A673 (cell line): ENCODE results near the gene SLC18B1. TPM values are rescaled to one million over a fixed set of nuclear protein-coding genes. Genes with fewer than 3 reads are reported as not detected.
"Not testable (repeated sequence)": the region's sequence is repeated elsewhere in the genome, so short reads cannot be mapped to it uniquely, and the experiment has no call there.

Experiments
- BruUV-seq: library from RNA; stranded (reverse); fragments of 400-500 nt; replicated peaks from 2 replicates; lab custom pipeline; 2021; lab: Mats Ljungman, UMichigan
- CTCF ChIA-PET: fragments of 300-600 bp; sonication (Branson Sonifier 250); formaldehyde crosslinking; loops from one replicate; lab custom pipeline; 2022; ENCODE audit warnings: antibody characterized with exemption; lab: Charles Lee
- POLR2A ChIA-PET: fragments of 300-600 bp; sonication (Branson Sonifier 250); formaldehyde crosslinking; loops from one replicate; lab custom pipeline; 2022; ENCODE audit warnings: antibody characterized with exemption; ENCODE audit not compliant: low non-redundant PET; lab: Charles Lee
- DNase-seq: peaks from one replicate; pipeline ENCODE4 v3.0.0-alpha.2; 2015; ENCODE audit warnings: low spot score
- H3K27ac ChIP-seq: fragments of 200-600 bp; sonication (generic); 2 replicates; pipeline ENCODE4 v1.5.1; 2016; ENCODE audit warnings: mixed run types, low read depth, mild to moderate bottlenecking, mixed read lengths, antibody characterized with exemption, low read length; ENCODE audit not compliant: poor library complexity, severe bottlenecking
- H3K27me3 ChIP-seq: fragments of 200-600 bp; sonication (generic); replicated peaks from 2 replicates; pipeline ENCODE4 v1.6.1; 2017; ENCODE audit warnings: mixed run types, low read depth, mild to moderate bottlenecking, mixed read lengths, antibody characterized with exemption, low read length; ENCODE audit not compliant: insufficient read depth, poor library complexity
- H3K36me3 ChIP-seq: fragments of 200-600 bp; sonication (generic); 2 replicates; pipeline ENCODE4 v1.6.1; 2016; ENCODE audit warnings: mixed run types, mild to moderate bottlenecking, mixed read lengths, antibody characterized with exemption, low read length; ENCODE audit not compliant: insufficient read depth, poor library complexity, severe bottlenecking
- H3K4me1 ChIP-seq: fragments of 200-600 bp; sonication (generic); 2 replicates; pipeline ENCODE4 v1.6.1; 2017; ENCODE audit warnings: mixed run types, mild to moderate bottlenecking, mixed read lengths, antibody characterized with exemption, low read length; ENCODE audit not compliant: insufficient read depth, poor library complexity, severe bottlenecking
- H3K4me3 ChIP-seq: fragments of 200-600 bp; sonication (generic); 2 replicates; pipeline ENCODE4 v1.5.1; 2016; ENCODE audit warnings: low read depth, mixed run types, mild to moderate bottlenecking, mixed read lengths, low read length; ENCODE audit not compliant: poor library complexity, severe bottlenecking
- H3K9me3 ChIP-seq: fragments of 200-600 bp; sonication (generic); 2 replicates; pipeline ENCODE4 v1.6.1; 2016; ENCODE audit warnings: mixed run types, low read depth, mild to moderate bottlenecking, mixed read lengths, antibody characterized with exemption, low read length; ENCODE audit not compliant: poor library complexity, severe bottlenecking
- CTCF ChIP-seq: fragments of 300-800, 200-600 bp; sonication (generic); conservative IDR thresholded peaks from 2 replicates; pipeline ENCODE4 v1.5.1; 2017; ENCODE audit warnings: low read depth, mild to moderate bottlenecking, antibody characterized with exemption, low read length, moderate library complexity, mixed read lengths
- EZH2 ChIP-seq: fragments of 200-600 bp; sonication (generic); IDR thresholded peaks from 2 replicates; pipeline ENCODE4 v1.6.1; 2017; ENCODE audit warnings: borderline replicate concordance, low read depth, mild to moderate bottlenecking, mixed read lengths, antibody characterized with exemption, low read length; ENCODE audit not compliant: poor library complexity, severe bottlenecking
- intact Hi-C: fragments of 100-400 bp; cut with micrococcal nuclease; formaldehyde crosslinking; loops from one replicate; pipeline ENCODE4 v1.10.0; 2022; ENCODE audit not compliant: unreplicated experiment
- total RNA-seq: library from RNA; stranded (reverse); gene quantifications from 2 replicates; pipeline ENCODE4 v1.2.3, GENCODE V29; 2021

SLC18B1 gene
- total RNA-seq, 1 experiment from 2014 or later, result 25.2 TPM

DNA sequence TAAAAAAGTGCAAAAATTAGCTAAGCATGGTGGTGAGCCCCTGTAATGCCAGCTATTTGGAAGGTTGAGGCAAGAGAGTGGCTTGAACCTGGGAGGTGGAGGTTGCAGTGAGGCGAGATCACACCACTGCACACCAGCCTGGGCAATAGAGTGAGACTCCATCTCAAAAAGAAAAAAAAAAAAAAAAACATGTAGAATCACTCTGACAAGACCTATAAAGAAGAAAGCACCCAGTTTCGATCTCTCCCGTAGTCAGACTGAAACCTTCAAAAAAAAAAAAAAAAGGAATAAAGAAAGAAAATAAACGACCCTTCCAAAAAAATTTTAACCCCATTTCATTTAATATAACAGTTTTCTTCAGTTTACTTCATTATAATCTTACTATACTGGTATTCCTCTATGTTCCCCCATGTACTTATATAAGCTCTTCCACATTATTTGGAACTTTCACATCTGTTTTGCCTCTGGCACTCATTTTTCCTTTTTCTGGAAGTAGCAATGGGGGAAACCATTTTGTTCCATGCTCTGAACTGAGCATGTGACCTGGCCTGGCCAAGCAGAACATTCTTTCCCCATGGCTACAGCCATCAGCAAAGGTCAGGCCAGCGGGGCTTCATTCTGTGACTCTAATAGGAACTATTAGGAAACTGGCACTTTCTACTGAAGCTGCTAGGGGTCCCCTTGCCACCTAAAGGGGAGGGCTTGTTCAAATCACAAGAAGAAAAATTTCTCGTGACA lies 9.6 kb downstream of the SLC18B1 start:
- POLR2A ChIA-PET, result interaction anchor here (0.6 kb wide), 1 partner anchor 777 kb away, joined by 3 read pairs; no protein-coding TSS in a partner anchor
- H3K9me3 ChIP-seq, result no peaks in the 10 kb centered on the region
- H3K4me1 ChIP-seq, result peaks cover 28% of the 10 kb centered on the region
- CTCF ChIA-PET, result no interaction called here
- DNase-seq, result no peak
- TF ChIP-seq CTCF (no peak), EZH2 (no peak)
- no peak overlapping the region for H3K4me3 ChIP-seq
- H3K27ac ChIP-seq, result no peak overlapping the region
- no peaks in the 10 kb centered on the region for H3K27me3 ChIP-seq
- BruUV-seq, result no TSS peak
- peaks cover 42% of the 10 kb centered on the region for H3K36me3 ChIP-seq
- intact Hi-C loops, result no loop called here

GRCh38 chr6:132785936-132786335 lies 12.5 kb downstream of the SLC18B1 start:
- H3K27ac ChIP-seq, result no peak overlapping the region
- no peak overlapping the region for H3K4me3 ChIP-seq
- BruUV-seq, result no TSS peak
- peaks cover 64% of the 10 kb centered on the region for H3K36me3 ChIP-seq
- intact Hi-C loops, result no loop called here
- H3K27me3 ChIP-seq, result no peaks in the 10 kb centered on the region
- ChIA-PET CTCF (no interaction called here), POLR2A (no interaction called here)
- H3K9me3 ChIP-seq, result no peaks in the 10 kb centered on the region
- peaks cover 10% of the 10 kb centered on the region for H3K4me1 ChIP-seq
- no peak for DNase-seq
- no peak for TF ChIP-seq EZH2
- TF ChIP-seq CTCF, result no peak

GRCh38 chr6:132780770-132781371 lies 17.6 kb downstream of the SLC18B1 start:
- no TSS peak for BruUV-seq
- H3K27ac ChIP-seq, result no peak overlapping the region
- H3K4me3 ChIP-seq, result no peak overlapping the region
- peak; percentile 16 for DNase-seq
- CTCF ChIA-PET, result no interaction called here
- no peaks in the 10 kb centered on the region for H3K27me3 ChIP-seq
- no peaks in the 10 kb centered on the region for H3K9me3 ChIP-seq
- peaks cover 58% of the 10 kb centered on the region for H3K36me3 ChIP-seq
- intact Hi-C loops, result no loop called here
- POLR2A ChIA-PET, result no interaction called here
- TF ChIP-seq EZH2, result no peak
- peak; percentile 34; the same call in 1 of the 2 replicates for TF ChIP-seq CTCF
- H3K4me1 ChIP-seq, result no peaks in the 10 kb centered on the region

DNA sequence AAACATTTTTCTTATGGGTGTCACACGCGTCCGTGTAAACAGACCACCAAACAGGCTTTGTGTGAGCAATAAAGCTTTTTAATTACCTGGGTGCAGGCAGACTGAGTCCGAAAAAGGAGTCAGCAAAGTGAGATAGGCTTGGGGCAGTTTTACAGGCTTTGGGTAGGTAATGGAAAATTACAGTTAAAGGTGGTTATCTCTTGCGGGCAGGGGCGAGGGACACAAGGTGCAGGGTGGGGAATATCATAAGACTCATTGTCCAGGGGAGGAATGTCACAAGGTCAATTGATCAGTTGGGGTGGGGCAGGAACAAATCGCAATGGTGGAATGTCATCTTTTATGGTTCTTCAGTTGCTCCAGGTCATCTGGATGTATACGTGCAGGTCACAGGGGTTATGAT lies 20.6 kb downstream of the SLC18B1 start:
- CTCF ChIA-PET, result not testable (repeated sequence)

More for the DNA sequence above, 20.6 kb downstream of the SLC18B1 start:
- H3K27ac ChIP-seq, BruUV-seq, intact Hi-C loops, H3K4me3 ChIP-seq, H3K9me3 ChIP-seq, POLR2A ChIA-PET, H3K27me3 ChIP-seq, DNase-seq, H3K4me1 ChIP-seq: not testable (repeated sequence)
- H3K36me3 ChIP-seq, result peaks cover 48% of the 10 kb centered on the region
